HL-60 (cell line): ENCODE results near the gene WDR33.

ENCODE experiments used
- DNase-seq, 2 experiments: peaks; one replicate each; pipeline ENCODE4 v3.0.0-alpha.2; 2010 to 2020; ENCODE audit warnings: low read depth in 1 of 2, low spot score in 1 of 2
- H3K27ac ChIP-seq: fragments of 250-450 bp; sonication (Bioruptor Pico); replicated peaks from 2 replicates; pipeline ENCODE4 v1.5.1; 2020; ENCODE audit warnings: mild to moderate bottlenecking, moderate library complexity
- H3K27me3 ChIP-seq: fragments of 250-450 bp; sonication (Bioruptor Pico); 2 replicates; pipeline ENCODE4 v1.5.1; 2021; ENCODE audit warnings: mild to moderate bottlenecking, moderate library complexity; ENCODE audit not compliant: insufficient read depth, poor library complexity, severe bottlenecking
- H3K4me3 ChIP-seq: replicated peaks from 2 replicates; pipeline ENCODE4 v1.5.1; 2011; ENCODE audit warnings: mild to moderate bottlenecking, control low read depth, low read length; ENCODE audit not compliant: insufficient read depth
- GABPA ChIP-seq: IDR thresholded peaks from 2 replicates; pipeline ENCODE4 v1.6.1; 2012; ENCODE audit warnings: low read depth
- POLR2AphosphoS5 ChIP-seq: IDR thresholded peaks from 2 replicates; pipeline ENCODE4 v1.6.1; 2012; ENCODE audit warnings: low read depth
- REST ChIP-seq: IDR thresholded peaks from 2 replicates; pipeline ENCODE4 v1.6.1; 2012; ENCODE audit warnings: low read depth; ENCODE audit not compliant: insufficient replicate concordance
- SPI1 ChIP-seq: IDR thresholded peaks from 2 replicates; pipeline ENCODE4 v1.6.1; 2012; ENCODE audit warnings: low read depth, mild to moderate bottlenecking, borderline replicate concordance
- TF ChIP-seq, protein P1 (sequence below): IDR thresholded peaks from one replicate; pipeline ENCODE4 v1.5.1; 2011; ENCODE audit warnings: low read length, control low read depth, inconsistent platforms; ENCODE audit not compliant: insufficient read depth

Gene WDR33

GRCh38 chr2:127651381-127651809, 159.6 kb downstream of the WDR33 start:
- DNase-seq = no peak
- Histone ChIP-seq H3K4me3 (no peak overlapping the region), H3K27me3 (no peaks in the 10 kb centered on the region), H3K27ac (no peak overlapping the region)
- TF ChIP-seq REST = no peak
- no peak for TF ChIP-seq POLR2AphosphoS5
- no peak for TF ChIP-seq SPI1
- no peak for TF ChIP-seq GABPA
- TF ChIP-seq, protein P1, sequence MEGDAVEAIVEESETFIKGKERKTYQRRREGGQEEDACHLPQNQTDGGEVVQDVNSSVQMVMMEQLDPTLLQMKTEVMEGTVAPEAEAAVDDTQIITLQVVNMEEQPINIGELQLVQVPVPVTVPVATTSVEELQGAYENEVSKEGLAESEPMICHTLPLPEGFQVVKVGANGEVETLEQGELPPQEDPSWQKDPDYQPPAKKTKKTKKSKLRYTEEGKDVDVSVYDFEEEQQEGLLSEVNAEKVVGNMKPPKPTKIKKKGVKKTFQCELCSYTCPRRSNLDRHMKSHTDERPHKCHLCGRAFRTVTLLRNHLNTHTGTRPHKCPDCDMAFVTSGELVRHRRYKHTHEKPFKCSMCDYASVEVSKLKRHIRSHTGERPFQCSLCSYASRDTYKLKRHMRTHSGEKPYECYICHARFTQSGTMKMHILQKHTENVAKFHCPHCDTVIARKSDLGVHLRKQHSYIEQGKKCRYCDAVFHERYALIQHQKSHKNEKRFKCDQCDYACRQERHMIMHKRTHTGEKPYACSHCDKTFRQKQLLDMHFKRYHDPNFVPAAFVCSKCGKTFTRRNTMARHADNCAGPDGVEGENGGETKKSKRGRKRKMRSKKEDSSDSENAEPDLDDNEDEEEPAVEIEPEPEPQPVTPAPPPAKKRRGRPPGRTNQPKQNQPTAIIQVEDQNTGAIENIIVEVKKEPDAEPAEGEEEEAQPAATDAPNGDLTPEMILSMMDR = no peak
